Measurements from ENCODE around the gene TRABD2B. TPM values are rescaled to one million over a fixed set of nuclear protein-coding genes. Genes with fewer than 3 reads are reported as not detected.

Gene TRABD2B
- total RNA-seq, 1 donor = not detected

DNA sequence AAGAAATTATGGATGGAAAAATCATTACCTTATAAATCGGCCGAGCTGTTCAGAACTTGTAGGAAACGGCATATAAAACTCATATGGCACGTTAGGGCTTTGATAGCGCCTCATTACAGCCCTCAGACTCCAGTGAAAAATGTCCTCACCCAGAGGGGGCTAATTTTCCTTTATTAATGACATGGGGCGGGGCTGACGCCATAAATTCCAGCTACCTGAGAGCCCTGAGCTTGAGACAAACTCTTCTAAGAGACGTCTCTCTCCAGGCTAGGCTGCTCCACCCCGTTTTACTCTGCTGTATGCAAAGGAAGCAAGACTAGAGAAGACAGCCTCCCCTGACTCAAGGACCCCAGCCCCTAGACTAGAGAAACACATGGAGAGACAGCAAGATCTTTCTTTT is 149.4 kb downstream of the TRABD2B start:
- Histone ChIP-seq H3K27me3 (ENCODE audit: insufficient read depth, low read length) (no peaks in the 10 kb centered on the region), H3K9me3 (ENCODE audit: low read depth, low read length) (no peaks in the 10 kb centered on the region), H3K4me1 (ENCODE audit: insufficient read depth, low read length) (no peaks in the 10 kb centered on the region), H3K4me3 (ENCODE audit: low read length) (no peak overlapping the region)

DNA sequence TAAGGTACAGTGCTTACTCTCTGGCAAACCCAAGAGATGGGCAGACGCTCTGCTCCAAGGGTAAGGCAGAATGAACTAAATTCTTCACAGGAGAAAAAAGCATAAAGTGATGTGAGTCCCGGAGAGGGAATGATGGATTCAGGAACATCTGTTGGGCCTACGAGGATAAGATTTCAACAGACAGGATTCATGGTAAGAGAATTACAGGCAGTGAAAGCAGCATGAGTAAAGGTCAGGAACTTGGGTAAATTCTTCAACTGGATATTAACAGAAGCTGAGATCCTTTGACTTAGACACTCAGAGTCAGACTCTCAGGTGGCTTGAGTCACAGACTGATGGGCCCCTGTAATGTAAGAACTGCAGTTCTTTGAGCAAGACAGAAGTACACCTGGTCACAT is 152.6 kb downstream of the TRABD2B start:
- Histone ChIP-seq H3K27me3 (ENCODE audit: insufficient read depth, low read length) (no peaks in the 10 kb centered on the region), H3K4me1 (ENCODE audit: insufficient read depth, low read length) (no peaks in the 10 kb centered on the region), H3K4me3 (ENCODE audit: low read length) (no peak overlapping the region)

GRCh38 chr1:47843781-47844557 is 153.2 kb downstream of the TRABD2B start:
- no peak overlapping the region for H3K4me3 ChIP-seq (ENCODE audit: low read length)
- no peaks in the 10 kb centered on the region for H3K4me1 ChIP-seq (ENCODE audit: insufficient read depth, low read length)

More for the DNA sequence above, 152.6 kb downstream of the TRABD2B start:
- no peaks in the 10 kb centered on the region for H3K9me3 ChIP-seq (ENCODE audit: low read depth, low read length)

GRCh38 chr1:47843059-47843458 is 154.1 kb downstream of the TRABD2B start:
- no peaks in the 10 kb centered on the region for H3K4me1 ChIP-seq (ENCODE audit: insufficient read depth, low read length)
- H3K4me3 ChIP-seq (ENCODE audit: low read length) = no peak overlapping the region
- no peaks in the 10 kb centered on the region for H3K27me3 ChIP-seq (ENCODE audit: insufficient read depth, low read length)
- H3K9me3 ChIP-seq (ENCODE audit: low read depth, low read length) = no peaks in the 10 kb centered on the region

More at GRCh38 chr1:47843781-47844557, 153.2 kb downstream of the TRABD2B start:
- no peaks in the 10 kb centered on the region for H3K27me3 ChIP-seq (ENCODE audit: insufficient read depth, low read length)
- no peaks in the 10 kb centered on the region for H3K9me3 ChIP-seq (ENCODE audit: low read depth, low read length)

GRCh38 chr1:47842228-47842919 is 154.8 kb downstream of the TRABD2B start:
- Histone ChIP-seq H3K9me3 (ENCODE audit: low read depth, low read length) (no peaks in the 10 kb centered on the region), H3K4me3 (ENCODE audit: low read length) (no peak overlapping the region), H3K27me3 (ENCODE audit: insufficient read depth, low read length) (no peaks in the 10 kb centered on the region), H3K4me1 (ENCODE audit: insufficient read depth, low read length) (no peaks in the 10 kb centered on the region)

DNA sequence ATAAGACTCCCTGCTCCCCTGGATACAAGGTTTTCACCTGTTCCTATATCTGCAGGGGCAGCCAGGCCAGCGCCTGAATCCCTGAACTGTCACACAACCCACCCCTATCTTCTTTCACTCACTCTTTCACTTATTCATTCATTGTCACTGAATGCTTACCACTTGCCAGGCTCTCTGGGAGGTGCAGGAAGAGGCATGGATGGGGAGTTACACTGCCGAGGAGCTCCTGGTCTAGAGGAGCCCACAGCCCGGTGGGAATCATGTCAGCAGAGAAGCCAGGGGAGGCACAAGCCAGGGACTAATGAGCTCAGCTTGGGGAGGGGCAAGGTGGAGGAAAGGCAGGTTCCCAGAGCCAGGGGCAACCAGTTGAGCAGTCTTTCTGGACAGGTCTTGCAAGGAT is 155.8 kb downstream of the TRABD2B start:
- H3K4me1 ChIP-seq (ENCODE audit: insufficient read depth, low read length) = no peaks in the 10 kb centered on the region
- H3K27me3 ChIP-seq (ENCODE audit: insufficient read depth, low read length) = no peaks in the 10 kb centered on the region

DNA sequence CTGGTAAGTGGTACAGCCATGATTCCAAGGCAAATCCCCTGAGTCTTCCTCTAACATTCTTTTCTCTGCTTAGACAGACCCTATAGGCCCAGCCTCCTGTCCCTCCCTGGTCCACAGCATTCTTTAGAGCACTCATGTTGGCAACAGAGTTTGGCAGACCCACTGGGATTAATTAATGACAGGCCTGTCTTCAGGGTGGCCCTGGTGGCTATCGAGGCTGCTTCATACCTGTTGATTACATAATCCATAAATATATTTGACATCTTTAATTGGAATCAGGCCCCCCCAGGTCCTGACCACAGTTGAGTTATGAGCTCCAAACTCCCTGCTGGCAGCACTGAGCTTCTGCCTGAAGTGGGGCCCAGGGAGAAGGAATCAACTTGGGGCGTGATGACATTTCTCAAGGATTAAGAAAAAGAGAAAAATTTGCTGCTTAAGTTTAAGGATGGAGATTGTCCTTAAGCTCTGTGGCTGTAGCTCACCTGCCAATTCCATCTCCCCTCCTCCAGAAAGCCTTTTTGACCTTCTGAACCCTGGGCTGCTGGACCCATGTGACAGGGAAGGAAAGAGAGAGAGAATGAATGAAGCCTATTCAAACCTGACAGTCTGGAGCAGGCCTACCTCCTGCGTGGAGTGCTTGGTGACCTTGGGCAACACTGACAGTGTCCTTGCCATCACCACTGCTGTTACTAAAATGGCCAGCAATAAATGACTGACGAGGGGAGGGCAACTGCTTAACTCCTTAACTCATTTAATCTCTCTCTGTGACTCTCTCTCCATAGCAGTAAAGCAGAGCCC is 156.6 kb downstream of the TRABD2B start:
- Histone ChIP-seq H3K27me3 (ENCODE audit: insufficient read depth, low read length) (no peaks in the 10 kb centered on the region), H3K9me3 (ENCODE audit: low read depth, low read length) (no peaks in the 10 kb centered on the region), H3K4me3 (ENCODE audit: low read length) (no peak overlapping the region), H3K4me1 (ENCODE audit: insufficient read depth, low read length) (no peaks in the 10 kb centered on the region)

More for the DNA sequence above, 155.8 kb downstream of the TRABD2B start:
- H3K9me3 ChIP-seq (ENCODE audit: low read depth, low read length) = no peaks in the 10 kb centered on the region
- no peak overlapping the region for H3K4me3 ChIP-seq (ENCODE audit: low read length)

DNA sequence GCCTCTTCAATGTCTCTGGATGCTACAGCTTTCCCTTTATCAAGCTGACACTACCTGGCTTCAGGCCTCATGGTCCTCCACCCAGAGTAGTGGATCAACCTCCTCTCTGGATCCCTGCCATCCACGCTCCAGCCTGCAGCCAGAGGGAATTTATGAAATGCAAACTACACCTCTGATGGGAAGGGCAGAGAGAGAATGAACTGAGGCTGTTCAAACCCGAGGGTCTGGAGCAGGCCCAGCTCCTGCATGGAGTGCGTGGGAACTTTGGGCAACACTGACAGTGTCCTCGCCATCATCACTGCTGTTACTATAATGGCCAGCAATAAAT is 157.8 kb downstream of the TRABD2B start:
- Histone ChIP-seq H3K4me1 (ENCODE audit: insufficient read depth, low read length) (no peaks in the 10 kb centered on the region), H3K9me3 (ENCODE audit: low read depth, low read length) (no peaks in the 10 kb centered on the region), H3K27me3 (ENCODE audit: insufficient read depth, low read length) (no peaks in the 10 kb centered on the region), H3K4me3 (ENCODE audit: low read length) (no peak overlapping the region)

DNA sequence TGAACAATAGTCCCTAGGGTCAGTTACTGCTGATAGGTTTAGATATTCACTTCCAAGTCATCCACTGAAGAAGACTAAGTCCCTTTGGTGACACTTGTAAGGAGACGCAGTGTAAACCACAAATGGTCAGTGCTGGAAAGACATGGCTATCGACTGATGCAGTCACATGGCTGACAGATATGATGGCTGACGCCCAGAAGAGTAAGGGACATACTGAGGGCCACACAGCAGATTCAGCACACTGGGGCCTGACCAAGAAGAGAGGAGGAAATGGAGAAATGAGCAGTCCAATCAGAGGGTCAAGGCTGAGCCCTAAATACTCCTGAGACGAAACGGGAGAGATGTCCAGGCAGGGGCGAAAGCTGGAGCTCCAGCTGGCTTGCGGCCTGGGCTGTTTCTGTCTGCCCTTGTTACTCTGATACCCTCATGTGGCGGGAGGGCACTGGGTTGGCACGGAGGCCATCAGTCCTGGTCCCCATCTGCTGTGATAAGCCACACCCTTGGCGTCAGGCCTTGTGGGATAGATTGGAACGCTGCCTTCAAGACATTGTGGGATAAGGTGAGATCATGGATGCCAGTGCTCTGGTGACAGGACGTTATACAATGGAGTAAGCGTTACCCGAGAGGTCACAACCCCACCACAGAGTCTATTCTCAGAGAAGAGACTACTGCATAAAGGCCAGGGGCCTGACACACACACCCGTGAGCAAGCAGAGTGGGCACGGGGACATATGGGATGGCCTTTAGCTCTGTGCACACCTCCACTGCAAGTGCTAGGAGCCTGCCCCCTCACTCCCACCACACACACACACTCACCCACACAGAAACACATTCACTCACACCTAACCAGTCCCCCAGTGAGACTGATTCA is 158.4 kb downstream of the TRABD2B start:
- H3K4me3 ChIP-seq (ENCODE audit: low read length) = no peak overlapping the region
- H3K27me3 ChIP-seq (ENCODE audit: insufficient read depth, low read length) = no peaks in the 10 kb centered on the region
- no peaks in the 10 kb centered on the region for H3K9me3 ChIP-seq (ENCODE audit: low read depth, low read length)
- no peaks in the 10 kb centered on the region for H3K4me1 ChIP-seq (ENCODE audit: insufficient read depth, low read length)

GRCh38 chr1:47837866-47838561 is 159.2 kb downstream of the TRABD2B start:
- Histone ChIP-seq H3K9me3 (ENCODE audit: low read depth, low read length) (no peaks in the 10 kb centered on the region), H3K27me3 (ENCODE audit: insufficient read depth, low read length) (no peaks in the 10 kb centered on the region), H3K4me1 (ENCODE audit: insufficient read depth, low read length) (no peaks in the 10 kb centered on the region), H3K4me3 (ENCODE audit: low read length) (no peak overlapping the region)

DNA sequence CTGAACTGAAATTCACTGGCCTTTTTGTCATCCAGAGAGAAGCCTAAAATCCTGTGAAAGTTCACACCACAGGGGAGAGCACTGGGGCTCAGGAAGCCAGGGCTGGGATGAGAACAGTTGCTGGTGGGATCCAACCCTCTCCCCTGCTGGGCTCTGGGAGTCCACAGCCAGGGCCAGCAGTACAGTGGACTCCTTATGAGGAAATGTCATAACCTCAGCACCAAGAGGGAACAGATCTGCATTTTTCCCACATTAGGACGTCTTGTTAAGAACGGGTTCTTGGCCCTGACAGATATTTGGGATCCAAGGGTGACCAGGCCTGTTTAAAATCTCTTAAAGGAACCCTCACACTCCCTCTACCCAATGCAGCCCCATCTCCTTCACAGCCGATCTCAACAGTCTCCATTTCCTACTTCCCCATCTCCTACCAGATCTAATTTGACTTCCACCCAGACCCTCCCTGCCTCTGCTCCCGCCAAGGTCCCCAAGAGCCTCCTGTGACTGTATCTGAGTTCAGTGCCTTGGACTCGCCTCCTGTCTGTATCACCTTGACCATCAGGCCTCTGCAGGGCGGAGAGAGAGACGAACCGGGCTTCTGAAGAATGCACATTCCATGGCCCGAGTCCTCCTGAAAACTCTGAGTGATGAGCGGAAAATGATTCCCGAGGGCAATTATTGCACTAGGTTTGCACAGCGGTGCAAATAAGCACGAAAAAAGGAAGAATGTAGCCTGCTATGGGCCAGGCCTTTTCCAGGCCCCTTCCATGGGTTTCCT is 159.9 kb downstream of the TRABD2B start:
- H3K9me3 ChIP-seq (ENCODE audit: low read depth, low read length) = no peaks in the 10 kb centered on the region
- no peaks in the 10 kb centered on the region for H3K27me3 ChIP-seq (ENCODE audit: insufficient read depth, low read length)
- H3K4me3 ChIP-seq (ENCODE audit: low read length) = no peak overlapping the region
- no peaks in the 10 kb centered on the region for H3K4me1 ChIP-seq (ENCODE audit: insufficient read depth, low read length)

DNA sequence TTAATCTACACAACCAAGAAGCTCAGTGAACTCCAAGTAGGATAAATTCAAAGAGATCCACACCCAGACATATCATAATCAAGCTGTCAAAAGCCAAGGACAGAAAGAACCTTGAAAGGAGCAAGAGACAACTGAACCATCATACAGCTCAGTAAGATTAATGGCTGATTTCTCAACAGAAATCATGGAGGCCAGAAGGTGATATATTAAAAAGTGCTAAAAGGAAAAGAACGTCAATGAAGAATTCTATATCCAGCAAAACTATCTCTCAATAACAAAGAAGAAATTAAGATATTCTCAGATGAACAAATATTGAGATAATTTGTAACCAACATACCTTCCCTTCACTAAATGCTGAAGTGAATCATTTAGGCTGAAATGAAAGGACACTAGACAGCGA is 161.8 kb downstream of the TRABD2B start:
- no peaks in the 10 kb centered on the region for H3K4me1 ChIP-seq (ENCODE audit: insufficient read depth, low read length)
- H3K9me3 ChIP-seq (ENCODE audit: low read depth, low read length) = no peaks in the 10 kb centered on the region
- H3K4me3 ChIP-seq (ENCODE audit: low read length) = no peak overlapping the region
- H3K27me3 ChIP-seq (ENCODE audit: insufficient read depth, low read length) = no peaks in the 10 kb centered on the region

GRCh38 chr1:47834326-47834725 is 162.9 kb downstream of the TRABD2B start:
- no peaks in the 10 kb centered on the region for H3K4me1 ChIP-seq (ENCODE audit: insufficient read depth, low read length)
- no peak overlapping the region for H3K4me3 ChIP-seq (ENCODE audit: low read length)
- no peaks in the 10 kb centered on the region for H3K9me3 ChIP-seq (ENCODE audit: low read depth, low read length)
- no peaks in the 10 kb centered on the region for H3K27me3 ChIP-seq (ENCODE audit: insufficient read depth, low read length)
